GM18867 (cell line): ENCODE results near the gene MYD88.

ENCODE experiments used
- ATAC-seq: cut with Tn5 transposase; IDR thresholded peaks from one replicate; pipeline ENCODE4 v1.9.1; 2021; ENCODE audit warnings: mild to moderate bottlenecking, moderate library complexity; ENCODE audit not compliant: unreplicated experiment

MYD88 gene

GRCh38 chr3:38138349-38139190 is at the start of gene MYD88:
MYD88 (plus strand) TSS chr3:38138661; CDS start chr3:38138701, 40 bp downstream.
- ATAC-seq = peak; percentile 49

- ATAC-seq = no peak
Measured at GRCh38 chr3:38089163-38089562, 49.3 kb upstream of the MYD88 start.

GRCh38 chr3:38090453-38090852 is 48.0 kb upstream of the MYD88 start:
- ATAC-seq = no peak

- no peak for ATAC-seq
Measured at GRCh38 chr3:38094999-38095398, 43.5 kb upstream of the MYD88 start.

GRCh38 chr3:38095669-38096483 is 42.6 kb upstream of the MYD88 start:
- no peak for ATAC-seq

GRCh38 chr3:38097446-38098375 is 40.8 kb upstream of the MYD88 start:
- no peak for ATAC-seq

GRCh38 chr3:38098376-38098723 is 40.1 kb upstream of the MYD88 start:
- no peak for ATAC-seq

- no peak for ATAC-seq
Measured at GRCh38 chr3:38099518-38099917, 38.9 kb upstream of the MYD88 start.

- ATAC-seq = no peak
Measured at GRCh38 chr3:38100498-38100897, 38.0 kb upstream of the MYD88 start.

- ATAC-seq = no peak
Measured at GRCh38 chr3:38101811-38102443, 36.5 kb upstream of the MYD88 start.

- ATAC-seq = no peak
Measured at GRCh38 chr3:38102444-38102814, 36.0 kb upstream of the MYD88 start.

GRCh38 chr3:38105525-38105924 is 32.9 kb upstream of the MYD88 start:
- ATAC-seq = no peak

- no peak for ATAC-seq
Measured at GRCh38 chr3:38107911-38108648, 30.4 kb upstream of the MYD88 start.

GRCh38 chr3:38108649-38109579 is 29.5 kb upstream of the MYD88 start:
- ATAC-seq = no peak

- ATAC-seq = no peak
Measured at GRCh38 chr3:38109580-38110313, 28.7 kb upstream of the MYD88 start.

GRCh38 chr3:38110314-38111050 is 28.0 kb upstream of the MYD88 start:
- ATAC-seq = no peak

- ATAC-seq = no peak
Measured at GRCh38 chr3:38111201-38111600, 27.3 kb upstream of the MYD88 start.
